Erythroblast (primary cell): Measurements from ENCODE around the gene WWP2.

Experiments
- GATA1 ChIP-seq: IDR thresholded peaks from 2 replicates; pipeline ENCODE4 v1.6.1; 2011; ENCODE audit warnings: low read depth, mild to moderate bottlenecking, control low read depth, low read length, moderate library complexity
- POLR2A ChIP-seq: IDR thresholded peaks from 2 replicates; pipeline ENCODE4 v1.6.1; 2011; ENCODE audit warnings: mild to moderate bottlenecking, low read length

DNA sequence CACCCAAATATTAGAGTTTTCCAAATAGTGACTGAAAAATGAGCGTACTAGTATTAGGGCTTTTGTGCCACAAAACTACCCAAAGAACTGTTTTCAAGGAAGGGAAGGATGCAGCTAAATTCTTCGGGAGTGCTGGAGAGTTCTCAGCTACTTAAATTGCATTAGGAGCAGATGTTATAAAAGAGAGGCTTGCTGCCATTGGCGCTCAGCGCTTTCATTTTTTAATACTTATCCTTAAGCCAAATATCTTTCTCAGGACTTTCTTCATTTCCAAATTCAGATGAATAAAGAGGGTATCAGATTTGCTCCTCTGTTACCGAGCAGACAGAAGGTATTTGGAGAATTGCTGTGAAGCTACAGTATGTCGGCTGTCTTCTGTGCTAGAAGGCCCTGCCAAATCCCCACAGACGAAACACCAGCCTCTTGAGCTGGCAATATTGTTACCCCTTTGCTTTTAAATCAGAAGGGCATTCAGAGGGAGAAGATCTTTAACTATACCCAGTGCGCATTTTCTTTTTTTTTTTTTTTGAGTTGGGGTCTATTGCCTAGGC lies 141.8 kb downstream of the WWP2 start:
- TF ChIP-seq POLR2A, result no peak
- TF ChIP-seq GATA1, result no peak
